T-helper 17 cell (primary cell): Measurements from ENCODE around the gene MEIS1. TPM values are rescaled to one million over a fixed set of nuclear protein-coding genes. Genes with fewer than 3 reads are reported as not detected.
"Not testable (repeated sequence)": the region's sequence is repeated elsewhere in the genome, so short reads cannot be mapped to it uniquely, and the experiment has no call there.

ENCODE experiments used
- ATAC-seq: fragments of 150-1000 bp; cut with Tn5 transposase; 2 replicates; pipeline ENCODE4 v1.10.0; 2021; ENCODE audit warnings: mild to moderate bottlenecking, moderate library complexity
- DNase-seq, 3 donors: peaks; one replicate each; pipeline versions ENCODE4 v3.0.0 to v3.0.0-alpha.2; 2020 to 2021
- H3K9me3 ChIP-seq: one replicate; pipeline ENCODE4 v1.7.0; 2013; ENCODE audit warnings: low read length, mild to moderate bottlenecking; ENCODE audit not compliant: control insufficient read depth, poor library complexity, severe bottlenecking
- H3K27ac Mint-ChIP-seq: one replicate; pipeline ENCODE4 v1.8.0; 2022; ENCODE audit warnings: mild to moderate bottlenecking, moderate library complexity, mixed read lengths
- H3K27me3 Mint-ChIP-seq: one replicate; pipeline ENCODE4 v1.8.0; 2022; ENCODE audit warnings: mixed read lengths
- H3K36me3 Mint-ChIP-seq: one replicate; pipeline ENCODE4 v1.8.0; 2022; ENCODE audit warnings: low read depth, mixed read lengths
- H3K4me1 Mint-ChIP-seq: one replicate; pipeline ENCODE4 v1.8.0; 2022; ENCODE audit warnings: mild to moderate bottlenecking, mixed read lengths
- H3K4me3 Mint-ChIP-seq: one replicate; pipeline ENCODE4 v1.8.0; 2022; ENCODE audit warnings: mild to moderate bottlenecking, moderate library complexity, mixed read lengths
- total RNA-seq, 4 donors: library from RNA in 2 of 4; stranded (reverse) in 2 of 4; gene quantifications; one replicate each; pipeline ENCODE4 v1.2.3 and lab custom pipeline; 2022 to 2026

MEIS1 gene
- total RNA-seq, 2 donors from 2014 or later, result 0.80 to 13.4 TPM

DNA sequence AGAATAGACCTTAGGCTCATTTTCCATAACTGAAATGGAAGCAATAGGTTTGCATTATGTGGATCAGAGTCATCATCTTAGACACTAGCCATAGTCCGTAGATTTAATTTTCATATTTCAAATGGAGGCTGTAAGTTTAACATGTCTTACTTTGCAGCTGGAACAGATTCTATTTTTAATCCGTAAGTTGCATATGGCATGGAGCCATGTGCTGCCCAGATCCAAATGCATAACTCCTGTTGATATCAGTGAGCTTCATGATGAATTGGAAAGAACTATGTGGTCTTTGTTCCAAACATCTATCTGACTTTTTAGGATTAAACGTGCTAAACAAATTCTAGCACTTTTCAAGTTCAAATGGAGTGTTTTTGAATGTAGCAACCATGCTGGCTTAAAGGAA, 43.4 kb downstream of the MEIS1 start:
- DNase-seq (no peak), ATAC-seq (no peak)
- no peaks in the 10 kb centered on the region for H3K27me3 Mint-ChIP-seq
- H3K36me3 Mint-ChIP-seq, result no peaks in the 10 kb centered on the region
- no peak overlapping the region for H3K27ac Mint-ChIP-seq
- H3K9me3 ChIP-seq, result no peaks in the 10 kb centered on the region
- no peak overlapping the region for H3K4me3 Mint-ChIP-seq
- no peaks in the 10 kb centered on the region for H3K4me1 Mint-ChIP-seq

DNA sequence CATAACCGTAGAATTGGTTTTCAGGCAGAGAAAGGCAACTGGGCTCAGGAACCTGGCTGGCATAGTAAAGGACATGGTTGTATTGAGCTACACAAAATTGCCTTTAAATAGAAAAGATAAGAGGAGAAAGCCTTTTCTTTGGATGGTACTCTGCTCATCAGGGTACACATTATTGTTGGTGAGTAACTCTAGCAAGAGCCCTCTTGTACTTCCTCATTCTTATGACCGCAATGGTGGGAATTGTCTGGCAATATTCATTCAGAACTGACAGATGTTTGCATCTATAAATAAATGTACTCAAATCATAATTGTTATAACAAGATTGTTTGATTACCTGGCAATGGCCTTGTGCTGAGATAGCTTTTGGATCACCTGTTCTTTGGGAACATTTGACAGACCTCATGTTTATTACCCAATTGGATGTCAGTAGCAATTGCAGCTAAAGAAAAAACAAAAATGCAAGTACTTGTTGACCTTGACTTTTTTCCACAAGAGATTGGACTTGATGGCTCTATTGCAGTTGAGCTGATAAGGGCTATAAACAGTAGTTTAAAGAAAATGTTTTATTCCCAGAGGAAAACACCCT, 43.9 kb downstream of the MEIS1 start:
- no peaks in the 10 kb centered on the region for H3K9me3 ChIP-seq
- no peak overlapping the region for H3K27ac Mint-ChIP-seq
- DNase-seq (no peak), ATAC-seq (no peak)
- no peaks in the 10 kb centered on the region for H3K36me3 Mint-ChIP-seq
- no peak overlapping the region for H3K4me3 Mint-ChIP-seq
- H3K4me1 Mint-ChIP-seq, result no peaks in the 10 kb centered on the region
- no peaks in the 10 kb centered on the region for H3K27me3 Mint-ChIP-seq

- DNase-seq, result no peak
- H3K27ac Mint-ChIP-seq, result no peak overlapping the region
- H3K4me3 Mint-ChIP-seq, result no peak overlapping the region
- no peaks in the 10 kb centered on the region for H3K36me3 Mint-ChIP-seq
- H3K9me3 ChIP-seq, result no peaks in the 10 kb centered on the region
- H3K4me1 Mint-ChIP-seq, result no peaks in the 10 kb centered on the region
- ATAC-seq, result no peak
- no peaks in the 10 kb centered on the region for H3K27me3 Mint-ChIP-seq
These were observed 46.2 kb downstream of the MEIS1 start for GRCh38 chr2:66481100-66481549.

- not testable (repeated sequence) for DNase-seq, H3K4me3 Mint-ChIP-seq, H3K36me3 Mint-ChIP-seq, H3K27me3 Mint-ChIP-seq, H3K4me1 Mint-ChIP-seq, H3K27ac Mint-ChIP-seq, H3K9me3 ChIP-seq, ATAC-seq
These were observed 50.3 kb downstream of the MEIS1 start for GRCh38 chr2:66485252-66485651.

- Mint-ChIP-seq H3K4me1 (no peaks in the 10 kb centered on the region), H3K27ac (no peak overlapping the region), H3K27me3 (peaks cover 6% of the 10 kb centered on the region), H3K36me3 (no peaks in the 10 kb centered on the region), H3K4me3 (no peak overlapping the region)
- DNase-seq, result no peak
- ATAC-seq, result no peak
- H3K9me3 ChIP-seq, result no peaks in the 10 kb centered on the region
These were observed 54.0 kb downstream of the MEIS1 start for GRCh38 chr2:66488946-66489345.

GRCh38 chr2:66489436-66489835, 54.5 kb downstream of the MEIS1 start:
- no peaks in the 10 kb centered on the region for H3K9me3 ChIP-seq
- ATAC-seq, result no peak
- no peak overlapping the region for H3K4me3 Mint-ChIP-seq
- H3K27ac Mint-ChIP-seq, result no peak overlapping the region
- no peak for DNase-seq
- no peaks in the 10 kb centered on the region for H3K36me3 Mint-ChIP-seq
- H3K27me3 Mint-ChIP-seq, result peaks cover 6% of the 10 kb centered on the region
- no peaks in the 10 kb centered on the region for H3K4me1 Mint-ChIP-seq

- H3K4me1 Mint-ChIP-seq, result no peaks in the 10 kb centered on the region
- DNase-seq (no peak), ATAC-seq (no peak)
- H3K9me3 ChIP-seq, result no peaks in the 10 kb centered on the region
- H3K4me3 Mint-ChIP-seq, result no peak overlapping the region
- H3K27ac Mint-ChIP-seq, result no peak overlapping the region
- H3K27me3 Mint-ChIP-seq, result peaks cover 6% of the 10 kb centered on the region
- H3K36me3 Mint-ChIP-seq, result no peaks in the 10 kb centered on the region
These were observed 55.7 kb downstream of the MEIS1 start for GRCh38 chr2:66490588-66491001.

DNA sequence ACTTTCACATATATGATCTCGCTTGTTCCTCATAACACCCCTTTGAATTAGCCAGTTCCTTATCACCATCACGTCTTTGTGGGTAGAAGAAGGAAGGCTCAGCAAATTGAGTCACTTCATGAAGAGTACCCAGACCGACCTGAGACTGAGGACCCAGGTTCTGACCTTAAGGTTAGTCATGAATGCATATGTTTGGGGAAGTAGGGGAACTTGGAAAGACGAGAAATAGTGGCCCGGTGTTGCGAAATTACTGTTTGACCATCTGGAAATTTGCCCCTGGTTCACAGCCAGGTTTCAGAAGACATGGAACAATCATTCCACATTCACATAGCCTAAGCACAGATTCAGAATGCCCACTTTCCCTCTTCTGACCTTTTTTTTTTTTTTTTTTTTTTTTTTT, 59.8 kb downstream of the MEIS1 start:
- H3K9me3 ChIP-seq, result no peaks in the 10 kb centered on the region
- Mint-ChIP-seq H3K27ac (no peak overlapping the region), H3K36me3 (no peaks in the 10 kb centered on the region), H3K4me1 (no peaks in the 10 kb centered on the region), H3K27me3 (no peaks in the 10 kb centered on the region), H3K4me3 (no peak overlapping the region)
- ATAC-seq (no peak), DNase-seq (no peak)

GRCh38 chr2:66495788-66496640, 61.1 kb downstream of the MEIS1 start:
- Mint-ChIP-seq H3K4me1 (no peaks in the 10 kb centered on the region), H3K27ac (no peak overlapping the region), H3K4me3 (no peak overlapping the region), H3K27me3 (no peaks in the 10 kb centered on the region), H3K36me3 (no peaks in the 10 kb centered on the region)
- no peaks in the 10 kb centered on the region for H3K9me3 ChIP-seq
- no peak for DNase-seq
- no peak for ATAC-seq

DNA sequence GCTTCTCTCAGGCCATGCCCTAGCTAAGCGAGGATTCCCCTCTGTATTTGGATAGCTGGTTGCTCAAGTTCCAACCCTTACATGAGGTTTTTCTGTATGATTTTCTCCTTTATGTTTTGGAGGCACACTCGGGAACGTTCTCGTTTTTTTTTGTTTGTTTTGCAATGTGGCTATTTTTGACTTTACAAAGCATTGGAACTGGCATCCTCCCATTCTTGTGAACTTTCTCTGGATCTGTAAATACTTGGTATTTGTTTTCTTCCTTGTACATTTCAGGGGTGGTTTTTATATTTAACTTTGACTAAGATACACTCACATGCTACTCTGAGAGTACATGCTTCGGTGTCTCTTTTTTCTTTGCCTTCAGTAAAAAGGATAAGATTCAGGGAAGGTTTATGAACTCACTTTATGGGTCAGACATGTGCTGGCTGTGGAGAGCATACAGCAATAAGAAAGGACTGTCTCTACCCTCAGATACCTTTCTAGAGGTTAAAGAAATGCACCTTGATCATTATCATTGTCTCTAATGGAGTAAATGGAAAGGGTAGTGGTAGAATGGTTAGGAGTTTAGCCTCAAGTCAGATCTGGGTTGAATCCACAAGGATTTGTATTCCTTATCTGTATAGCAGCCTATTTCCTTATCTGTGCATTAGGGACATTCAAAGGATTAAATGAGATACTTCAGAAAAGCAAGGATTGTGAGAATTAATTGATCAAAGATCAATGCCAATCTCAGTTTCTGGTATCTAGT, 61.9 kb downstream of the MEIS1 start:
- no peak overlapping the region for H3K4me3 Mint-ChIP-seq
- H3K4me1 Mint-ChIP-seq, result no peaks in the 10 kb centered on the region

GRCh38 chr2:66497431-66498288, 62.7 kb downstream of the MEIS1 start:
- no peaks in the 10 kb centered on the region for H3K4me1 Mint-ChIP-seq
- H3K36me3 Mint-ChIP-seq, result no peaks in the 10 kb centered on the region
- H3K27ac Mint-ChIP-seq, result no peak overlapping the region
- no peak for DNase-seq
- H3K9me3 ChIP-seq, result no peaks in the 10 kb centered on the region
- ATAC-seq, result no peak
- H3K27me3 Mint-ChIP-seq, result peaks cover 5% of the 10 kb centered on the region
- H3K4me3 Mint-ChIP-seq, result no peak overlapping the region

More for the DNA sequence above, 61.9 kb downstream of the MEIS1 start:
- Mint-ChIP-seq H3K27me3 (no peaks in the 10 kb centered on the region), H3K36me3 (no peaks in the 10 kb centered on the region), H3K27ac (no peak overlapping the region)
- H3K9me3 ChIP-seq, result no peaks in the 10 kb centered on the region
- DNase-seq, result no peak
- no peak for ATAC-seq

DNA sequence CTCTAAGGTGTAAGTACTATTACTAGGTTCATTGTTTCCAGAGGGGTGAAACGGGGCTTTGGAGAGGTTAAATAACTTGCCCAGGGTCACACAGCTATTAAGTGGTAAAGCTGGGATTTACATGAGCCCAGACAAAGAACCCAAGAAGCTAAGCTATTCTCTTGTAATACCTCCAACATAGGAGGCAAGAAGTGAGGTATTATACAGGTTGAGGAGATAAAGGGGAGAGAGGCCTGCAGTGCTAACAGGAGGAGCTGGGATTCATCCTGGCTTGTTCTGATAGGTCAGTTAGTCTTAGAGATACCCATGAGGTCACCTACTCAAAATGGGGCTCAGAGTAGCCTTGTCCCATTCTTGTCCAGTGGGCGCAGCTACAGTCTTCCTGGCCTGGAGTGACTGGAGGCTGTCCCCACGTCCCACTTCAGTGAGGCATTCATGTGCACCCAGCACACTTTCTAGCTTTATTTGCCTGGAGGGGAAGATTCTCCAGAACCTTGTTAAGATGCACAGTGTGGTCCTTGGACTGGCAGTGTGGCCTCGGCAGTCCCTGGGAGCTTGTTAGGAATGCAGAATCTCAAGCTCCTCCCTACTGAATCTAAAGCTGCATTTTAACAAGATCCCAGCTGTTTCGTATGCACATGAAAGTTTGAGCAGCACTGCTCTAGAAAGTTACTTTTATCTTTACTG, 63.5 kb downstream of the MEIS1 start:
- Mint-ChIP-seq H3K4me3 (no peak overlapping the region), H3K27me3 (peaks cover 5% of the 10 kb centered on the region), H3K4me1 (no peaks in the 10 kb centered on the region), H3K27ac (no peak overlapping the region), H3K36me3 (no peaks in the 10 kb centered on the region)
- H3K9me3 ChIP-seq, result no peaks in the 10 kb centered on the region
- ATAC-seq, result no peak
- DNase-seq, result no peak
